ENCODE measurements around the gene PCDH9.

PCDH9 gene

GRCh38 chr13:67076378-67076777 is 153.8 kb downstream of the PCDH9 start:
- Histone ChIP-seq H3K36me3 (ENCODE audit: control insufficient read depth, low read depth, low read length) (no peaks in the 10 kb centered on the region), H3K4me1 (ENCODE audit: control insufficient read depth, low read depth, low read length) (no peaks in the 10 kb centered on the region), H3K27ac (ENCODE audit: low read length) (no peak overlapping the region)

DNA sequence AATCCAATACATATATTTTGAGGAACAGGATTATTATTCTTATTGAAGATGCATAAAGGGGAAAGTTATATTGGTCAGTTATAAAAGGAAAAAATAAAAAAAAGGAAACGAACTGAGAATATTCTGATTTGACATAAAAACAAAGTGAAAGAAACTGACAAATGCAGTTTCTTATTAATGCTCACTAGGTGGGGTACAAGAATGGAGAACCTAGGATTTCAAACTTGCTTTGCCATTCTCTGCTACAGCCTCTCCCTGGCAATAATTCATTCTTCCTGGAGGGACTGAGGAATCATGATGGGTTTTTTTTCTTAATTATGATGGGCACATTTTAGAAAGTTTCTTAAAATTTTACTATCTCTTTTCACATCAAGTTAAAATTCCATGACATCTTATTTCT is 154.9 kb downstream of the PCDH9 start:
- Histone ChIP-seq H3K9me3 (ENCODE audit: control insufficient read depth, low read depth, low read length) (no peaks in the 10 kb centered on the region), H3K4me1 (ENCODE audit: control insufficient read depth, low read depth, low read length) (peaks cover 3% of the 10 kb centered on the region), H3K4me3 (ENCODE audit: low read length) (no peak overlapping the region), H3K9ac (ENCODE audit: low read length) (no peak overlapping the region), H3K27ac (ENCODE audit: low read length) (no peak overlapping the region), H3K27me3 (ENCODE audit: control insufficient read depth, insufficient read depth, low read length) (no peaks in the 10 kb centered on the region), H3K36me3 (ENCODE audit: control insufficient read depth, low read depth, low read length) (no peaks in the 10 kb centered on the region)

More at GRCh38 chr13:67076378-67076777, 153.8 kb downstream of the PCDH9 start:
- H3K27me3 ChIP-seq (ENCODE audit: control insufficient read depth, insufficient read depth, low read length) = no peaks in the 10 kb centered on the region
- H3K4me3 ChIP-seq (ENCODE audit: low read length) = no peak overlapping the region
- H3K9me3 ChIP-seq (ENCODE audit: control insufficient read depth, low read depth, low read length) = no peaks in the 10 kb centered on the region
- no peak overlapping the region for H3K9ac ChIP-seq (ENCODE audit: low read length)

GRCh38 chr13:67071918-67072598 is 158.1 kb downstream of the PCDH9 start:
- H3K4me1 ChIP-seq (ENCODE audit: control insufficient read depth, low read depth, low read length) = peaks cover 9% of the 10 kb centered on the region
- no peak overlapping the region for H3K9ac ChIP-seq (ENCODE audit: low read length)
- H3K27ac ChIP-seq (ENCODE audit: low read length) = no peak overlapping the region
- no peaks in the 10 kb centered on the region for H3K9me3 ChIP-seq (ENCODE audit: control insufficient read depth, low read depth, low read length)
- no peaks in the 10 kb centered on the region for H3K27me3 ChIP-seq (ENCODE audit: control insufficient read depth, insufficient read depth, low read length)
- H3K4me3 ChIP-seq (ENCODE audit: low read length) = no peak overlapping the region
- no peaks in the 10 kb centered on the region for H3K36me3 ChIP-seq (ENCODE audit: control insufficient read depth, low read depth, low read length)

GRCh38 chr13:67070306-67070705 is 159.8 kb downstream of the PCDH9 start:
- H3K9me3 ChIP-seq (ENCODE audit: control insufficient read depth, low read depth, low read length) = no peaks in the 10 kb centered on the region
- no peak overlapping the region for H3K9ac ChIP-seq (ENCODE audit: low read length)
- no peaks in the 10 kb centered on the region for H3K27me3 ChIP-seq (ENCODE audit: control insufficient read depth, insufficient read depth, low read length)
- H3K4me3 ChIP-seq (ENCODE audit: low read length) = peak overlapping the region; percentile 5
- no peak overlapping the region for H3K27ac ChIP-seq (ENCODE audit: low read length)
- H3K36me3 ChIP-seq (ENCODE audit: control insufficient read depth, low read depth, low read length) = no peaks in the 10 kb centered on the region
- H3K4me1 ChIP-seq (ENCODE audit: control insufficient read depth, low read depth, low read length) = peaks cover 9% of the 10 kb centered on the region

GRCh38 chr13:67069117-67069767 is 160.9 kb downstream of the PCDH9 start:
- H3K27ac ChIP-seq (ENCODE audit: low read length) = no peak overlapping the region
- no peaks in the 10 kb centered on the region for H3K36me3 ChIP-seq (ENCODE audit: control insufficient read depth, low read depth, low read length)
- H3K4me1 ChIP-seq (ENCODE audit: control insufficient read depth, low read depth, low read length) = peaks cover 9% of the 10 kb centered on the region
- H3K9me3 ChIP-seq (ENCODE audit: control insufficient read depth, low read depth, low read length) = no peaks in the 10 kb centered on the region
- no peaks in the 10 kb centered on the region for H3K27me3 ChIP-seq (ENCODE audit: control insufficient read depth, insufficient read depth, low read length)
- H3K9ac ChIP-seq (ENCODE audit: low read length) = no peak overlapping the region
- no peak overlapping the region for H3K4me3 ChIP-seq (ENCODE audit: low read length)

DNA sequence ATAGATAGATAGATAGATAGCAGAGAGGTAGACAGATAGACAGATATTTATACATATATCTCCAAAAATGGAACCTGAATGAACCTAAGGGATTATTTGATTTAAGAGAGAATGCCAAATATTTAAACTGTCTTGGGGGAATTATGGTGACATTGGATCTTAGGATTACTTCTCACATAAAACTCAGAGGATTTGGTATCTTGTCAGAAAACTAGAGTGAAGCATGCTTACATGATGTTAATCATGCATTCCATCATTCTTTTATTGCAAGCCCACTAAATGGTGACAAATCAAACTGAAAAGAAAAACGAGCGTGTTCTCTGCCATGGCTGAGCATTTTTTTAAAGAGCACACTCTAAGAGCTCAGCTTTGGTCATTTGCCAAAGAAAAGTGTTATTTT is 165.2 kb downstream of the PCDH9 start:
- Histone ChIP-seq H3K9me3 (ENCODE audit: control insufficient read depth, low read depth, low read length) (no peaks in the 10 kb centered on the region), H3K27me3 (ENCODE audit: control insufficient read depth, insufficient read depth, low read length) (no peaks in the 10 kb centered on the region), H3K27ac (ENCODE audit: low read length) (no peak overlapping the region), H3K4me1 (ENCODE audit: control insufficient read depth, low read depth, low read length) (peaks cover 5% of the 10 kb centered on the region), H3K36me3 (ENCODE audit: control insufficient read depth, low read depth, low read length) (no peaks in the 10 kb centered on the region), H3K4me3 (ENCODE audit: low read length) (no peak overlapping the region), H3K9ac (ENCODE audit: low read length) (no peak overlapping the region)

- Histone ChIP-seq H3K4me1 (ENCODE audit: control insufficient read depth, low read depth, low read length) (no peaks in the 10 kb centered on the region), H3K4me3 (ENCODE audit: low read length) (no peak overlapping the region), H3K9ac (ENCODE audit: low read length) (no peak overlapping the region), H3K27me3 (ENCODE audit: control insufficient read depth, insufficient read depth, low read length) (no peaks in the 10 kb centered on the region), H3K9me3 (ENCODE audit: control insufficient read depth, low read depth, low read length) (no peaks in the 10 kb centered on the region), H3K27ac (ENCODE audit: low read length) (no peak overlapping the region), H3K36me3 (ENCODE audit: control insufficient read depth, low read depth, low read length) (no peaks in the 10 kb centered on the region)
These were observed 167.1 kb downstream of the PCDH9 start for GRCh38 chr13:67063036-67063435.

- Histone ChIP-seq H3K9ac (ENCODE audit: low read length) (no peak overlapping the region), H3K4me3 (ENCODE audit: low read length) (no peak overlapping the region), H3K27me3 (ENCODE audit: control insufficient read depth, insufficient read depth, low read length) (no peaks in the 10 kb centered on the region), H3K4me1 (ENCODE audit: control insufficient read depth, low read depth, low read length) (no peaks in the 10 kb centered on the region), H3K9me3 (ENCODE audit: control insufficient read depth, low read depth, low read length) (no peaks in the 10 kb centered on the region), H3K36me3 (ENCODE audit: control insufficient read depth, low read depth, low read length) (no peaks in the 10 kb centered on the region), H3K27ac (ENCODE audit: low read length) (no peak overlapping the region)
These were observed 168.0 kb downstream of the PCDH9 start for GRCh38 chr13:67062160-67062559.

GRCh38 chr13:67061750-67062149 is 168.4 kb downstream of the PCDH9 start:
- Histone ChIP-seq H3K4me3 (ENCODE audit: low read length) (no peak overlapping the region), H3K4me1 (ENCODE audit: control insufficient read depth, low read depth, low read length) (no peaks in the 10 kb centered on the region), H3K9ac (ENCODE audit: low read length) (no peak overlapping the region), H3K27me3 (ENCODE audit: control insufficient read depth, insufficient read depth, low read length) (no peaks in the 10 kb centered on the region), H3K9me3 (ENCODE audit: control insufficient read depth, low read depth, low read length) (no peaks in the 10 kb centered on the region), H3K36me3 (ENCODE audit: control insufficient read depth, low read depth, low read length) (no peaks in the 10 kb centered on the region), H3K27ac (ENCODE audit: low read length) (no peak overlapping the region)

GRCh38 chr13:67052550-67053490 is 177.3 kb downstream of the PCDH9 start:
- Histone ChIP-seq H3K27ac (ENCODE audit: low read length) (no peak overlapping the region), H3K9me3 (ENCODE audit: control insufficient read depth, low read depth, low read length) (no peaks in the 10 kb centered on the region), H3K27me3 (ENCODE audit: control insufficient read depth, insufficient read depth, low read length) (no peaks in the 10 kb centered on the region), H3K36me3 (ENCODE audit: control insufficient read depth, low read depth, low read length) (no peaks in the 10 kb centered on the region), H3K9ac (ENCODE audit: low read length) (no peak overlapping the region), H3K4me1 (ENCODE audit: control insufficient read depth, low read depth, low read length) (no peaks in the 10 kb centered on the region), H3K4me3 (ENCODE audit: low read length) (no peak overlapping the region)

- Histone ChIP-seq H3K36me3 (ENCODE audit: control insufficient read depth, low read depth, low read length) (no peaks in the 10 kb centered on the region), H3K27me3 (ENCODE audit: control insufficient read depth, insufficient read depth, low read length) (no peaks in the 10 kb centered on the region), H3K4me1 (ENCODE audit: control insufficient read depth, low read depth, low read length) (no peaks in the 10 kb centered on the region), H3K9ac (ENCODE audit: low read length) (no peak overlapping the region), H3K27ac (ENCODE audit: low read length) (no peak overlapping the region), H3K4me3 (ENCODE audit: low read length) (no peak overlapping the region), H3K9me3 (ENCODE audit: control insufficient read depth, low read depth, low read length) (no peaks in the 10 kb centered on the region)
These were observed 180.4 kb downstream of the PCDH9 start for GRCh38 chr13:67049744-67050143.
